ENCODE results near the gene LSP1.

DNA sequence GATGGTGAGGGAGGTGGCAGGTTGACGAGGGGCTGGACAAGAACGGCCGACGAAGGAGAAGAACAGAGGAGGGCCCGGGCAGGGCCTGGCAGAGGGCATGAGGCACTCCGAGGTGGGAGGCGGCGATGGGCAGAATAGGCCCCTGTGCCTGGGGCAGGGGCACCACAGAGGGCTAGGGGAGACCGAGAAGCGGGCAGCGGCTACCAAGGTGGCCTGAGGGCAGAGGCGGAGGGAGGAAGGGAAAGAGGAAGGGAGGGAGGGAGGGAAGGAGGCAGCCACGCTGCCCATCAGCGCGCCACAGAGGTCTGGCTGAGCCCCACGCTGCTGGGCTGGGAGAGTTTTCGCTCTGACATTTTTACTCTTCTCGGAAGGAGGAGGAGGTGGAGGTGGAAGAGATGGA, 11.3 kb downstream of the LSP1 start:
- TF ChIP-seq ZFP3 (CRISPR knock-in tag; IDR thresholded peaks at IDR 0.05) (no peak), TOX (CRISPR knock-in tag; IDR thresholded peaks at IDR 0.05; ENCODE audit: borderline replicate concordance) (no peak)

Measured in SK-N-SH treated with all-trans-retinoic acid at 6 μM for 48 hours (cell line).